Spinal cord (tissue), 10 donors: ENCODE measurements around the gene CHAC1. TPM values are rescaled to one million over a fixed set of nuclear protein-coding genes. Genes with fewer than 3 reads are reported as not detected.

ENCODE experiments used
- DNase-seq, 6 donors: peaks; one replicate each; pipeline versions ENCODE4 v3.0.0 to v3.0.0-alpha.2; 2013 to 2015; ENCODE audit warnings: low spot score in 6 of 6, low read depth in 4 of 6
- H3K27ac ChIP-seq: one replicate; pipeline ENCODE4 v1.5.1; 2013; ENCODE audit warnings: low read depth, low read length, control low read depth
- H3K27me3 ChIP-seq: one replicate; pipeline ENCODE4 v1.6.1; 2013; ENCODE audit warnings: low read length; ENCODE audit not compliant: control insufficient read depth, insufficient read depth
- H3K36me3 ChIP-seq: one replicate; pipeline ENCODE4 v1.6.1; 2013; ENCODE audit warnings: low read length; ENCODE audit not compliant: control insufficient read depth, insufficient read depth
- H3K4me1 ChIP-seq: one replicate; pipeline ENCODE4 v1.6.1; 2013; ENCODE audit warnings: low read length; ENCODE audit not compliant: control insufficient read depth, insufficient read depth
- H3K4me3 ChIP-seq: one replicate; pipeline ENCODE4 v1.5.1; 2013; ENCODE audit warnings: low read depth, low read length, control low read depth
- H3K9me3 ChIP-seq: one replicate; pipeline ENCODE4 v1.6.1; 2013; ENCODE audit warnings: low read length; ENCODE audit not compliant: control insufficient read depth, insufficient read depth
- WGBS: methylation state at CpG from one replicate; pipeline ENCODE4 v1.1.5; 2013; ENCODE audit warnings: missing lambda C conversion rate; ENCODE audit not compliant: insufficient coverage; 5-methylcytosine and 5-hydroxymethylcytosine counted together
- polyA plus RNA-seq, 2 donors: library from polyadenylated mRNA; unstranded; fragments of 120-200 nt; gene quantifications; one replicate each; pipeline ENCODE4 v1.2.1, GENCODE V29; 2013; ENCODE audit not compliant: insufficient read length in 2 of 2
- total RNA-seq, 2 donors: library from RNA; depleted of rRNA in 1 of 2; stranded (reverse); fragments of 120-200 nt in 1 of 2; fragments of >200 nt in 1 of 2; gene quantifications; one replicate each; pipeline versions ENCODE4 v1.2.3 to v1.2.4, GENCODE V29; 2013 to 2014
- donor health status: healthy.

CHAC1 gene
- total and polyA plus RNA-seq, 4 donors = 3.6 to 17.7 (median 10.8) TPM

DNA sequence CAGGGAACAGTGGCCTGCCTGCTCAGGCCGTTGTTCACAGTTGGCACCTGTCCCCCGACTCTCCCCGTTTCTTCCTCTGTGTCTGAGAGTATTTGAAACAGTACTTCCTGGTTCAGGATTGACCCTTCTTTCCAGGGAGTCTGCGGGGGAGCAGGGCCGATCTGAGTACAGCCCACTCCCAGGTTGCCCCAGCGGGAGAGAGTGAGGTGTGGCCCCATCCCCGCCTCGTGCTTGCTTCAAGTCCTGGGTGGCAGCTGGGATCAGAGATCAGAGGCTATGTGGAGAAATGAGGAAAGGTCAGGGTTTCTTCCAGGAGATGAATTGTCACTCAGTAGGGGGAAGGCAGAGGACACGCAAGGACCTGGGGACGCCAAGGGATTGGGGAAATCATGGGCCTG is 30.7 kb upstream of the CHAC1 start:
- no peaks in the 10 kb centered on the region for H3K36me3 ChIP-seq
- peaks cover 45% of the 10 kb centered on the region for H3K4me1 ChIP-seq
- H3K27ac ChIP-seq = no peak overlapping the region
- no peak for DNase-seq
- H3K27me3 ChIP-seq = peaks cover 76% of the 10 kb centered on the region
- H3K4me3 ChIP-seq = no peak overlapping the region
- H3K9me3 ChIP-seq = no peaks in the 10 kb centered on the region
- 72% methylated on average over 9 of the region's 10 CpGs for WGBS

DNA sequence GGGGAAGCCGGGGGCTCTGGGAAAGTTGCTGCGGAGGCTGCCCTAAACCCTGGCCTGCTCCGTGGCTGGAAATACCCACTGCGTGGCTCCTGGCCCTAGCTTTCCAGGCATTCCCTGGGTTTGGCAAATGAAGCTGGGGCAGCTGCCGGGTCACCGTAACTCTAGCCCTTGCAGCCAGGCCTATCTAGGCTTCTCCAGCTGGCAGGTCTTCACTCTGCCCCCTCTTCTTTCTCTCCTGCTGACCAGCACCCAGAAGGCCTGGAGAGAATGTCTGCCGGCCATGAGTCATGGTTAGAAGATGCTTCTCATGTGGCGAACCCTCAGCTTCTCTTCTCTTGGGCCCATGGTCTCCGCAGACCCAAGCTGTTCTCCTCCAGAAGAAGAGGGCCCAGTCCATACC is 29.7 kb upstream of the CHAC1 start:
- H3K9me3 ChIP-seq = no peaks in the 10 kb centered on the region
- no peak for DNase-seq
- H3K4me1 ChIP-seq = peaks cover 45% of the 10 kb centered on the region
- H3K4me3 ChIP-seq = no peak overlapping the region
- H3K36me3 ChIP-seq = no peaks in the 10 kb centered on the region
- WGBS = 87% methylated on average over 9 of the region's 9 CpGs
- peaks cover 80% of the 10 kb centered on the region for H3K27me3 ChIP-seq
- no peak overlapping the region for H3K27ac ChIP-seq

DNA sequence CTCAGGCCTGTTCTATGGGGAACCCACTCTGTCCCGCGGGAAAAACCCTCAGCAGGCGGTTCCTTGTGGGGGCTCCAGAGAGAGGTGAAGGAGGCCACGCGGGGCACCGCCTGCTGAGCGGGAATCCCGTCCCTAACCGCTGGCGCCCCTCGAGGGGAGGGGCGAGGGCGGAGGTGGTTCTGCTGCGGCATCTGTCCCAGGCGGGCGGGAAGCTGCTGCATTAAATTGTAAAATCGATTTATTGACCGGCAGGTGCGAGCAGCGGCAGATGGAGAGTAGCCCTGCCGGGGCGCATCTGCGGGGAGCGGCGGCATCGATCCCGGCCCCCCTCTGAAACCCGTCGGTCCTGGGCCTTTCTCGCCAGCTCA is 27.8 kb upstream of the CHAC1 start:
- WGBS = 5% methylated on average over 30 of the region's 30 CpGs
- Histone ChIP-seq H3K27me3 (peaks cover 91% of the 10 kb centered on the region), H3K4me1 (peaks cover 52% of the 10 kb centered on the region), H3K27ac (no peak overlapping the region), H3K36me3 (no peaks in the 10 kb centered on the region), H3K9me3 (no peaks in the 10 kb centered on the region), H3K4me3 (no peak overlapping the region)
- no peak for DNase-seq

DNA sequence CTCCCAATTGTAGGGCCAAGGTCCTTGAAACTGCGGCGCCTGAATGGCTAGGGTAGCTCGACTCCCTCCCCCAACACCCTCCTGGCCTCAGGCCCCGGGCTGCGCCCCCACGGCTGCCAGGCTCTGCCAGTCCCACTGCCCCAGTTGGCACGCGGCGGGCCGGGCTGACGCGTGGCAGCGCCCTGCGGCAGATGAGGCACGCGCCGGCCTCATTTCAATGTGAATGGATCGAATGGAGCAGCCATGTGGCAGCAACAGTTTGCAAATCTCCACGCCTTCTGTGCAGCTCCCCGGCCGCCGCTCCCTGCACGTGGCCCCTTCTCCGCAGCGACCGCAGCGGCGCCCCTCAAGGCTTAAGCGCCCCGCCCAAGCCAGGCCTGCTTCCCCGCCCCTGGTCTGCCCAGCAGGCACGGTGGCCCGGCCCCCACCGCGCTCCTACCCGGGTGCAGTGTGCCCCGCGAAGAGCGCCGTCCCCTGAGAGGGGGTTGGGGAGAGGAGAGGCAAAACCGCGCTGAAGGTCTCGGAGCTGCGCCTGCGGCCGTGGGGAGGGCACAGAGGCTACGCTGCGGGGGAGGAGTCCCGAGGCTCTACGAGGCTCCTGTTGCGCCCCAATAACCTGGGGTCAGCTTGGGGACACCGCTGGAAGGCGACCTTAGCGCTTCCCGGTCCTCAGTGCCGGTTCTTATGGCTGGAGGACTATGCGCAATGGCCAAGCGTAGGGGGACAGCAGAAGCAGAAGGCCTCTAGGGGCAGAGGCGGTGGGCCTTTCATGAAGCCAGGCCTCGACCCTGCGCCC is 27.2 kb upstream of the CHAC1 start:
- 1% methylated on average over 61 of the region's 61 CpGs for WGBS
- Histone ChIP-seq H3K4me3 (no peak overlapping the region), H3K27me3 (peaks cover 91% of the 10 kb centered on the region), H3K36me3 (no peaks in the 10 kb centered on the region), H3K27ac (no peak overlapping the region), H3K4me1 (peaks cover 58% of the 10 kb centered on the region), H3K9me3 (no peaks in the 10 kb centered on the region)
- peak in 2 of 6 donors; percentile 75 to 90 for DNase-seq

DNA sequence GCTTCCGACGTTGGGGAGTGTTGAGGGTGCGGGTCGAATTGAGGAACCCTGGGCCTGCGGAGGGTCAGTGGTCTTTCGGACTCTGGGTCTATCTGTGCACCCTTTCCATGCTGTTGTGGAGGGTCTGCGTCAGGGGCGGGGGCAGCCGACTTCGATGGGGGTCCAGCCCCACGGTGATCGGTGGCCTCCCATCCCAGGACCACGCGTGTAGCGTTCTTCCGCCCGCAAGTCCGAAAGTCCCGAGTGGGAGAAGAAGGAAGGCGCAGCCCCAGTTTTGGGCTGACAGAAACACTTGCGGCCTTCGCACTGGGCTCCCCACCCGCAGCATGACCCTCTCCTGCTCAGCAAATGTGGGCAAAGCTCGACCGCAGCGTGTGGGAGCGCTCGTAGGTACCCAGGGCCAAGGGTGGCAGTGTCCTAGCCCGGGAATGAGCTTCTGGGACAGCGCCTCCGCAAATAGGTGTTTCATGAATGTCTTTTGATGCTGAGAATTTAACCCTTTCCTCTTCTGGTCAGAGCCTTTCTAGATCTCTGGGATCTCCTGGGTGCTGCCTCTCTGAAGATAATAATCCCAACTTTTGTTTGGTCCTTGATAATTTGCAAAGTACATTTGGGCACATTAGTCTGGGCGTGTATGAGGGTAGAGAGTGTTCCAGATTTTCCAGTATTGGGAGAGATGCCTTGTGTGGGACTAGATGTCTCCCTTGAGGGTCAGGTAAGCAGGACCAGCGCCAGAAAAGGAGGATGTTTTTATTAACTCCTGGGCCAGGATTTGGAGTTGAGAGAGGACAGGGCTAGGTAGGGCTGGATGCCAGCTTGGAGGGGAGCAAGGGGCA is 26.4 kb upstream of the CHAC1 start:
- Histone ChIP-seq H3K4me3 (no peak overlapping the region), H3K27me3 (peaks cover 96% of the 10 kb centered on the region)

DNA sequence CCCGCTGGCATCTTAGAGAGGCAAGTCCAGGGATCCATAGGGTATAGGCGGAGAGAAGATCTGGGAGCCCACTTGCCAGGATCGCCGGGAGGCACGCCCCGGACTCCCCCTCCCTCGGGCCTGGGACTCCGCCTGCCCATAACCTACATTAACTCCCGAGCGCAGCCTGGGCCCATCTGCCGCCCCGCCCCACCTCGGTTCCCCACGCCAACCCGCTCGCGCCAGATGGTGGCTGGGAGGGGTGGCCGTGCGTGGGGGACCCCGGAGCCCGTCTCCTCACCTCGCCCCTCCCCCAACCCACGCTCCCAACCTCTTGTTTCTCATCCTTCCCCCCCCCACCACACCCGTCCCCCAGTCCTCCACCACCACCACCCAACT is 25.8 kb upstream of the CHAC1 start:
- Histone ChIP-seq H3K9me3 (no peaks in the 10 kb centered on the region), H3K36me3 (no peaks in the 10 kb centered on the region), H3K4me3 (no peak overlapping the region), H3K27me3 (peaks cover 97% of the 10 kb centered on the region), H3K4me1 (peaks cover 71% of the 10 kb centered on the region), H3K27ac (no peak overlapping the region)
- no peak for DNase-seq
- WGBS = 7% methylated on average over 8 of the region's 24 CpGs

More for the DNA sequence above, 26.4 kb upstream of the CHAC1 start:
- WGBS = 7% methylated on average over 32 of the region's 33 CpGs
- Histone ChIP-seq H3K4me1 (peaks cover 66% of the 10 kb centered on the region), H3K27ac (no peak overlapping the region), H3K9me3 (no peaks in the 10 kb centered on the region), H3K36me3 (no peaks in the 10 kb centered on the region)
- DNase-seq = no peak

DNA sequence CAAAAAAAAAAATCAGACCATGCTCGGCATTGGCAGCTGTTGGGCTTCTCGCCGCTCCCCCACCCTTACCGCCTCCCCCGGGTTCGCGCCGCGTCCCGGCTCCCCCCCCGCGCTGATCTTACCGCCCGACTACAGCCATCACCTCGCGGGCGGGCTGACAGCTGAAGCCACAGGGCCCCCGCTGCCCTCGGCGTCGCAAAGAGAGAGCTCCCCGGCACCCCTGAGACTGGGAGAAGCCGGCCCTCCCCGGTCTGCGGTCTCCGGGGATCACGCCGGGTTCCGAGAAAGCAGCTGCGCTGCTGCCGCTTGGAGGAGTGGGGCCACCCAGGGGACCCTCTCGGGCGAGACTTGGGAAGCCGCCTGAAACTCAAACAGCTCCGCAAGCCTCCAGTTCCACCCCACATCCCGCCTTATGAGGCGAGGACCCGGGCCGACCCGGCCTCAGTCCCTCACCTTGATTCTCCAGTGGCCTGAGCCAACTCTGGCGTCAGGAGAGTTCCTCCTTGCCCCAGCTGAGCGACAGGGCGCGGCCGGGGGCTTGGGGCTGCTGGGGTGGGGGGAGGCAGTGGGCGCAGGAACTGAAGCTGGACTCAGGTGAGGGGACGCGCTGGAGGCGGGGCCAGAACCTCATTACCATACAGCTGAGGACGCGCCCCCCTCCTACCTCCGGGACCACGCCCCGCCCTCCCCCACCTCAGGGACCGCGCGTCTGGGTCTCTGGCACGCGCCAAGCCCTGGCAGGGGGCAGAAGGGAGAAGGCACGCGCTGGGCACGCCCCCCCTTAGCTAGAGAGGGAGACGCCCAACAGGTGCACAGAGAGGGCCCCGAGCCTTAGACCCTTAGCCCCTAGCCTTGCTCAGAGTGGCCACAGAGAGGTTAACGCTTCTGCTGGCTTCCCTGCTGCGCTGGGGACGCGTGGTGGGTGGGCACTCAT is 25.1 kb upstream of the CHAC1 start:
- Histone ChIP-seq H3K4me1 (peaks cover 75% of the 10 kb centered on the region), H3K9me3 (no peaks in the 10 kb centered on the region), H3K27ac (no peak overlapping the region), H3K36me3 (no peaks in the 10 kb centered on the region), H3K27me3 (peaks cover 93% of the 10 kb centered on the region), H3K4me3 (peak overlapping the region; percentile 41)
- WGBS = under 1% methylated on average over 55 of the region's 68 CpGs
- no peak for DNase-seq

DNA sequence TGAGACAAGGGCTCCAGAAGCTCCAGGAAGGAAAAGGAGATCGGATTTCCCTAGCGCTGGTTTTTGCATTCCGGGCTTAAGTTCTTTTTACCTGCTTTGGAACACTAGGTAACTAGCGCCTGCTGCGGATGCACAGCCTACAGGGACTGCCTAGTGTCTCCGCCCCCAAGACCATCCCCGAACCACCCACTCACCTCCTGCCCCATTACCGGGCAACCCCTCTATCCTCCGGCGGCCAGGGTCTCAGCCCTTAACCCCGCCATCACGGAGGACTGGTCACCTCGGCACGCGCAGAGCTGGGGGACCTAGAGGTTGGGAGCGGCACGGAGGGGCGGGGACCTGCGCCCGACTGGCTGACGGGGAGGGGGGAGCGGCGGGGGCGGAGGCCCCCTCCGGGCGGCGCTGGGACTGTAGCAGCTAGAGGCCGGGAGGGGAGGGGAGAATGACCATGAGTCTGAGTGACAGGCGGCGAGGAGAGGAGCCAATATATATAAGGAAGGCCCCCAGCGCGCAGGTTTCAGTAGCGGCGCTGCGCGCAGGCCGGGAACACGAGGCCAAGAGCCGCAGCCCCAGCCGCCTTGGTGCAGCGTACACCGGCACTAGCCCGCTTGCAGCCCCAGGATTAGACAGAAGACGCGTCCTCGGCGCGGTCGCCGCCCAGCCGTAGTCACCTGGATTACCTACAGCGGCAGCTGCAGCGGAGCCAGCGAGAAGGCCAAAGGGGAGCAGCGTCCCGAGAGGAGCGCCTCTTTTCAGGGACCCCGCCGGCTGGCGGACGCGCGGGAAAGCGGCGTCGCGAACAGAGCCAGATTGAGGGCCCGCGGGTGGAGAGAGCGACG is 24.2 kb upstream of the CHAC1 start, which contains the start of gene DLL4:
TSS of gene DLL4 (plus strand) at position 520 of the 839 bp plus-strand sequence. CDS start 329 bp downstream, outside the sequence.
- DNase-seq = peak in 2 of 6 donors; percentile 67 to 73
- Histone ChIP-seq H3K4me1 (peaks cover 75% of the 10 kb centered on the region), H3K36me3 (no peaks in the 10 kb centered on the region), H3K27ac (no peak within 1 kb of the TSS), H3K9me3 (no peaks in the 10 kb centered on the region), H3K4me3 (peak within 1 kb of the TSS; percentile 41), H3K27me3 (peaks cover 85% of the 10 kb centered on the region)
- under 1% methylated on average over 71 of the region's 71 CpGs for WGBS
